Keratinocyte (primary cell): ENCODE results near the gene ARID1B. TPM values are rescaled to one million over a fixed set of nuclear protein-coding genes. Genes with fewer than 3 reads are reported as not detected.

Experiments
- DNase-seq: peaks from one replicate; pipeline ENCODE4 v3.0.0-alpha.2; 2011; ENCODE audit warnings: low read depth, missing footprints, low spot score
- FAIRE-seq: peaks from 2 replicates; lab custom pipeline; 2011; peaks lifted over from hg19 to GRCh38; lab: Jason Lieb, UNC
- H2AFZ ChIP-seq: 2 replicates; pipeline ENCODE4 v1.6.0; 2012; ENCODE audit warnings: low read length, control low read depth, inconsistent platforms; ENCODE audit not compliant: control insufficient read depth
- H3K27ac ChIP-seq: 2 replicates; pipeline ENCODE4 v1.5.1; 2011; ENCODE audit warnings: low read length; ENCODE audit not compliant: control insufficient read depth, insufficient read depth
- H3K27me3 ChIP-seq: 3 replicates; pipeline ENCODE4 v1.6.0; 2011; ENCODE audit warnings: low read length; ENCODE audit not compliant: control insufficient read depth, insufficient read depth; ENCODE audit errors: extremely low read depth
- H3K36me3 ChIP-seq, 2 experiments: 2 replicates in 1 of 2; 3 replicates in 1 of 2; pipeline ENCODE4 v1.5.1; 2011; ENCODE audit warnings: low read length in 2 of 2, mild to moderate bottlenecking in 1 of 2; ENCODE audit not compliant: control insufficient read depth in 2 of 2, insufficient read depth in 2 of 2; ENCODE audit errors: extremely low read depth in 1 of 2
- H3K4me1 ChIP-seq: 3 replicates; pipeline ENCODE4 v1.5.1; 2011; ENCODE audit warnings: low read length; ENCODE audit not compliant: control insufficient read depth, insufficient read depth; ENCODE audit errors: extremely low read depth
- H3K4me2 ChIP-seq: 3 replicates; pipeline ENCODE4 v1.6.0; 2011; ENCODE audit warnings: low read depth, low read length; ENCODE audit not compliant: control insufficient read depth, insufficient read depth; ENCODE audit errors: extremely low read depth
- H3K4me3 ChIP-seq, 3 experiments: fragments of 200-600 bp in 1 of 3; sonication (generic) in 1 of 3; 2 replicates in 2 of 3; 3 replicates in 1 of 3; pipeline ENCODE4 v1.5.1; 2011 to 2016; ENCODE audit warnings: low read length in 3 of 3, mild to moderate bottlenecking in 3 of 3, control low read depth in 2 of 3, inconsistent platforms in 1 of 3, low read depth in 1 of 3, mixed read lengths in 1 of 3, mixed run types in 1 of 3, moderate library complexity in 1 of 3; ENCODE audit not compliant: control insufficient read depth in 2 of 3, insufficient read depth in 2 of 3; ENCODE audit errors: extremely low read depth in 1 of 3
- H3K79me2 ChIP-seq: 2 replicates; pipeline ENCODE4 v1.6.0; 2012; ENCODE audit warnings: low read length; ENCODE audit not compliant: control insufficient read depth, insufficient read depth
- H3K9ac ChIP-seq: 3 replicates; pipeline ENCODE4 v1.6.0; 2011; ENCODE audit warnings: low read length; ENCODE audit not compliant: control insufficient read depth, insufficient read depth; ENCODE audit errors: extremely low read depth
- H3K9me1 ChIP-seq: 3 replicates; pipeline ENCODE4 v1.6.0; 2011; ENCODE audit warnings: low read length; ENCODE audit not compliant: control insufficient read depth, insufficient read depth; ENCODE audit errors: extremely low read depth
- H3K9me3 ChIP-seq: 2 replicates; pipeline ENCODE4 v1.5.1; 2012; ENCODE audit warnings: low read depth, low read length; ENCODE audit not compliant: control insufficient read depth
- H4K20me1 ChIP-seq: 3 replicates; pipeline ENCODE4 v1.6.0; 2011; ENCODE audit warnings: low read length; ENCODE audit not compliant: control insufficient read depth, insufficient read depth; ENCODE audit errors: extremely low read depth
- EZH2 ChIP-seq: IDR thresholded peaks from one replicate; pipeline ENCODE4 v1.6.1; 2012; ENCODE audit warnings: inconsistent platforms, mild to moderate bottlenecking, low read length, moderate library complexity
- dilution Hi-C: fragments of 300-500 bp; cut with MboI; formaldehyde crosslinking; loops from one replicate; pipeline ENCODE4 v1.7.0; 2020; ENCODE audit warnings: low sequenced_read_pairs; ENCODE audit not compliant: extremely low pct_ligation_motif_present
- polyA plus RNA-seq, 5 experiments: library from polyadenylated mRNA; depleted of rRNA in 3 of 5; stranded (reverse) in 3 of 5; stranded (forward) in 1 of 5; unstranded in 1 of 5; fragments of >200 nt; gene quantifications; 1 replicate in 1 of 5; 2 replicates in 3 of 5; 3 replicates in 1 of 5; pipeline versions ENCODE4 v1.2.1 to v1.2.3, GENCODE V29; 2011 to 2012; ENCODE audit warnings: missing spikeins in 2 of 5, low read depth in 1 of 5, low replicate concordance in 1 of 5
- TF ChIP-seq, protein P1 (sequence below), 3 experiments: IDR thresholded peaks in 1 of 3; conservative IDR thresholded peaks in 1 of 3; optimal IDR thresholded peaks in 1 of 3; 2 replicates in 2 of 3; 3 replicates in 1 of 3; pipeline versions ENCODE3 to v1.5.1; 2011; ENCODE audit warnings: low read length in 3 of 3, mild to moderate bottlenecking in 3 of 3, moderate library complexity in 2 of 3, control low read depth in 1 of 3, inconsistent platforms in 1 of 3; ENCODE audit not compliant: insufficient read depth in 2 of 3; ENCODE audit errors: extremely low read depth in 1 of 3

ARID1B gene
- polyA plus RNA-seq, 1 donor (not counting 4 experiments of a cell fraction or from before 2014, with no cell fraction given) = 14.9 TPM

DNA sequence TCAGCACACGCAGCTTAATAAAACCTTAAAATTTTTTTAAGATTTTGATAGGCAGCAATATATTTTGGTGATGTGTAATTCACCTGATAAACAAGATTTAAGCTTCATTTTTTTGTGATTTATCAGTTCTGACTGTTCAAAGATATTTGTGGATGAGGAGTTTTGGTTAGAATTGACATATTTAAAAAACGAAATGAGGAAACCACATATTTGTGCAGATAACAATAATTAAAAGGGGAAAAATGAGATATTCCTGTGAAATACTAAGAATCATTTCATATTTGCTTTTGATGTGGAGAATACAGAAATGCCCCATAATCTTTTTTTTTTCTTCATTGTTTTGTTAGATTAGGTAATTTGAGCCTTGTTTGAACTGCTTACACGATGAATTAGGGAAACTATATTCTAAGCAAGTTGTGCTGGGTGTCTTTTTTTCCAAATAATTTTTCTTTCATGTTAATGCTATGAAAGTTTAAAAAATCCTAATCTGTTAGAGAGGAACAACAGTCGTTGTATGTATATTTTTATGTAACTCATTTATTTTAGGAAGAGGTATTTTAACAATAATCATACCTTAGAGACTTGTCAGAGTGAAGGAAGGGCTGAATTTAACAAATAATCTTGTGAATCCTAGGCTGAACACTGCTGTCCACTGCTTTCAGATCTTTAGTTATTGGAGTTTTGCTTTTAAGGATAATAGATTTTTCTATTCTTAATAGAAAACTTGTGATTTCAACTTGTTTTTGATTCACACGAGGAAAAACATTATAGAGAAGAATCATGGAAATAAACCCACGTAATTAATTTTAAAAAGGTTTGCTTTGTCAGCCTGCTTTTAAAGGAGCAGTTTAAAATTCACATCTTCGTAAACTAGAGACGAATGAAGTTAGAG, 4.0 kb downstream of the ARID1B start:
- Histone ChIP-seq H3K27ac (peak overlapping the region; percentile 80), H3K9ac (peak overlapping the region; percentile 88), H3K4me3 (peak overlapping the region; percentile 24 to 86 (median 77)), H3K36me3 (no peaks in the 10 kb centered on the region), H4K20me1 (no peaks in the 10 kb centered on the region), H3K79me2 (peaks cover 71% of the 10 kb centered on the region), H2AFZ (no peak overlapping the region), H3K27me3 (no peaks in the 10 kb centered on the region), H3K9me3 (no peaks in the 10 kb centered on the region), H3K4me2 (peak overlapping the region; percentile 92), H3K9me1 (no peaks in the 10 kb centered on the region), H3K4me1 (peaks cover 18% of the 10 kb centered on the region)
- TF ChIP-seq, protein P1, sequence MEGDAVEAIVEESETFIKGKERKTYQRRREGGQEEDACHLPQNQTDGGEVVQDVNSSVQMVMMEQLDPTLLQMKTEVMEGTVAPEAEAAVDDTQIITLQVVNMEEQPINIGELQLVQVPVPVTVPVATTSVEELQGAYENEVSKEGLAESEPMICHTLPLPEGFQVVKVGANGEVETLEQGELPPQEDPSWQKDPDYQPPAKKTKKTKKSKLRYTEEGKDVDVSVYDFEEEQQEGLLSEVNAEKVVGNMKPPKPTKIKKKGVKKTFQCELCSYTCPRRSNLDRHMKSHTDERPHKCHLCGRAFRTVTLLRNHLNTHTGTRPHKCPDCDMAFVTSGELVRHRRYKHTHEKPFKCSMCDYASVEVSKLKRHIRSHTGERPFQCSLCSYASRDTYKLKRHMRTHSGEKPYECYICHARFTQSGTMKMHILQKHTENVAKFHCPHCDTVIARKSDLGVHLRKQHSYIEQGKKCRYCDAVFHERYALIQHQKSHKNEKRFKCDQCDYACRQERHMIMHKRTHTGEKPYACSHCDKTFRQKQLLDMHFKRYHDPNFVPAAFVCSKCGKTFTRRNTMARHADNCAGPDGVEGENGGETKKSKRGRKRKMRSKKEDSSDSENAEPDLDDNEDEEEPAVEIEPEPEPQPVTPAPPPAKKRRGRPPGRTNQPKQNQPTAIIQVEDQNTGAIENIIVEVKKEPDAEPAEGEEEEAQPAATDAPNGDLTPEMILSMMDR (optimal IDR thresholded peaks at IDR 0.05 in 1 of 3, IDR thresholded peaks at IDR 0.05 in 1 of 3, conservative IDR thresholded peaks at IDR 0.05 in 1 of 3; ENCODE audit: extremely low read depth in 1 of 3, insufficient read depth in 2 of 3, low read length in 3 of 3) = no peak
- TF ChIP-seq EZH2 = no peak
- DNase-seq = no peak
- dilution Hi-C loops = no loop called here
- FAIRE-seq = no peak

DNA sequence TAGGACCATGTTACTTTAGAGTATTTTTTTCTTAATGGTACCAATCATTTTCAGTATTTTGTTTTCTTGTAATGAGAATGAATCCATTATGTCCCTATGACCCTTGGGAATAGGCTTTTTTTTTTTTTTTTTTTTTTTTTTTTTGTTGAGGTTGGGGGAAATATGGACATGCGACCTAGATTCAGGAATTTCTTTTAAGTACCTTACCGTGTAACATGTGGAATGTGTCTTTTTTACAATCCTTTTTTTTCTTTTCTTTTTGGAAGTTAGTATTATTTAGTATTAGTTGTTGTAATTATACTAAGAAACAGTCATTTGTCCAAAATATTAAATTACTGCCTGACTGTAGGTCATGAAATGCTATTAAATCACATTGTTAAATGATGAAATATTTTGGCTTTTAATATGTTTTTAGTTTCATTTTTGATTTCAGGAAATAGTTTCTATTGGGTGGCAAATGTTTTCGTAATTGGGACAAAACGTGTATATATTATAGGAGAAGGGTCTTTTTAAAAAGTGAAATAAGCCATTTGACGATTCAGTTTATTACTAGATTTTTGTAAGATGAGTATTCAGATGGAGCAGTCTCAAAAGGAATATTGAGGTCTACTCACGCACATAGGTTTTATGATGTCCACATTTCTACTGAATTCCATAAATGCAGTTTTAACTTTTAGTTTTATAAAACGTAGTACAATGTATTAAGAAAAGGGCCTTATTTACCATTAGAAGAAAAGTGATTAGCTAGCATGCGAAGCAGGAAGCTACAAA, 4.9 kb downstream of the ARID1B start:
- Histone ChIP-seq H3K4me3 (peak overlapping the region; percentile 24 to 77 (median 49)), H3K79me2 (peaks cover 76% of the 10 kb centered on the region), H4K20me1 (no peaks in the 10 kb centered on the region), H3K36me3 (no peaks in the 10 kb centered on the region), H3K27me3 (no peaks in the 10 kb centered on the region), H3K9ac (peak overlapping the region; percentile 88), H2AFZ (no peak overlapping the region), H3K27ac (peak overlapping the region; percentile 80), H3K4me2 (peak overlapping the region; percentile 92), H3K4me1 (peaks cover 13% of the 10 kb centered on the region), H3K9me3 (no peaks in the 10 kb centered on the region), H3K9me1 (no peaks in the 10 kb centered on the region)
- FAIRE-seq (no peak), DNase-seq (no peak)
- TF ChIP-seq, protein P1 (optimal IDR thresholded peaks at IDR 0.05 in 1 of 3, IDR thresholded peaks at IDR 0.05 in 1 of 3, conservative IDR thresholded peaks at IDR 0.05 in 1 of 3; ENCODE audit: extremely low read depth in 1 of 3, insufficient read depth in 2 of 3, low read length in 3 of 3) = no peak
- no peak for TF ChIP-seq EZH2
- dilution Hi-C loops = no loop called here
